Esophagus muscularis mucosa (tissue), 3 donors: ENCODE measurements around the gene TCERG1L.

Source experiments
- POLR2AphosphoS5 ChIP-seq, 2 donors: sonication (generic); formaldehyde crosslinking; IDR thresholded peaks; one replicate each; pipeline ENCODE4 v1.6.1; 2017; ENCODE audit warnings: antibody characterized with exemption in 2 of 2
- TF ChIP-seq, protein P1 (sequence below), 3 experiments: fragments of 200-600 bp in 2 of 3; fragments of 450-650 bp in 1 of 3; sonication (generic) in 2 of 3; IDR thresholded peaks; one replicate each; pipeline ENCODE4 v1.5.1; 2017 to 2019; ENCODE audit warnings: antibody characterized with exemption in 3 of 3, mild to moderate bottlenecking in 2 of 3, moderate library complexity in 1 of 3

DNA sequence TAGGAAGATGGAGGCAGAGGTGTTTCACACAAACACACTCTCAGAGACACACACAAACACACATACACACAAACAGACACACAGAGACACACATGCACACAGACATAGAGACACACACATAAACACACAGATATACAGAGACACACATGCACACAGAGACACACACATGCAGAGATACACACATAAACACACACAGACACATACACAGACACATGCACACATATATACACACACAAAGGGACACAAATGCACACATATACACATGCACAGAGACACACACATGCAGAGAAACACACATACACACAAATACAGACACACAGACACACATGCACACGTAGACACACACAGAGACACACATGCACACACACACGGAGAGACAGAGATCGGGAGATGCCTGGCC lies 163.3 kb downstream of the TCERG1L start:
- TF ChIP-seq, protein P1, sequence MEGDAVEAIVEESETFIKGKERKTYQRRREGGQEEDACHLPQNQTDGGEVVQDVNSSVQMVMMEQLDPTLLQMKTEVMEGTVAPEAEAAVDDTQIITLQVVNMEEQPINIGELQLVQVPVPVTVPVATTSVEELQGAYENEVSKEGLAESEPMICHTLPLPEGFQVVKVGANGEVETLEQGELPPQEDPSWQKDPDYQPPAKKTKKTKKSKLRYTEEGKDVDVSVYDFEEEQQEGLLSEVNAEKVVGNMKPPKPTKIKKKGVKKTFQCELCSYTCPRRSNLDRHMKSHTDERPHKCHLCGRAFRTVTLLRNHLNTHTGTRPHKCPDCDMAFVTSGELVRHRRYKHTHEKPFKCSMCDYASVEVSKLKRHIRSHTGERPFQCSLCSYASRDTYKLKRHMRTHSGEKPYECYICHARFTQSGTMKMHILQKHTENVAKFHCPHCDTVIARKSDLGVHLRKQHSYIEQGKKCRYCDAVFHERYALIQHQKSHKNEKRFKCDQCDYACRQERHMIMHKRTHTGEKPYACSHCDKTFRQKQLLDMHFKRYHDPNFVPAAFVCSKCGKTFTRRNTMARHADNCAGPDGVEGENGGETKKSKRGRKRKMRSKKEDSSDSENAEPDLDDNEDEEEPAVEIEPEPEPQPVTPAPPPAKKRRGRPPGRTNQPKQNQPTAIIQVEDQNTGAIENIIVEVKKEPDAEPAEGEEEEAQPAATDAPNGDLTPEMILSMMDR (IDR thresholded peaks at IDR 0.05) = no peak
- no peak for TF ChIP-seq POLR2AphosphoS5 (IDR thresholded peaks at IDR 0.05)
